Measurements from ENCODE around the gene EXOSC7. TPM values are rescaled to one million over a fixed set of nuclear protein-coding genes. Genes with fewer than 3 reads are reported as not detected.

Gene EXOSC7
- total RNA-seq, 1 experiment from 2014 or later = 88.7 TPM

GRCh38 chr3:44961888-44962287 is 14.2 kb upstream of the EXOSC7 start:
- Histone ChIP-seq H3K4me2 (ENCODE audit: insufficient read depth, insufficient read length, low read length) (no peak overlapping the region), H2AK5ac (ENCODE audit: insufficient read length, low read length) (no peak overlapping the region), H4K20me1 (ENCODE audit: control insufficient read depth, insufficient read depth, insufficient read length) (no peaks in the 10 kb centered on the region), H3K27ac (ENCODE audit: insufficient read length, low read depth, low read length) (no peak overlapping the region), H3K4ac (ENCODE audit: low read depth, low read length) (no peak overlapping the region), H3K9me3 (ENCODE audit: control insufficient read depth, low read depth, low read length) (no peaks in the 10 kb centered on the region), H3K14ac (ENCODE audit: insufficient read depth, low read length) (no peak overlapping the region), H4K91ac (ENCODE audit: insufficient read length, low read depth, low read length) (no peak overlapping the region), H3K18ac (ENCODE audit: insufficient read length, low read depth, low read length) (no peak overlapping the region), H3K4me1 (ENCODE audit: insufficient read depth, low read length) (no peaks in the 10 kb centered on the region; the same call in 1 of the 2 replicates), H3K79me1 (ENCODE audit: insufficient read depth, low read depth, low read length, poor library complexity, severe bottlenecking) (no peaks in the 10 kb centered on the region), H2BK15ac (ENCODE audit: low read depth, low read length) (no peak overlapping the region), H3K56ac (ENCODE audit: insufficient read length, low read depth, low read length) (no peak overlapping the region), H2AFZ (ENCODE audit: low read length) (no peak overlapping the region), H3K23ac (ENCODE audit: insufficient read length, low read depth, low read length) (no peak overlapping the region), H2BK12ac (ENCODE audit: insufficient read length, low read depth, low read length) (no peak overlapping the region), H4K5ac (ENCODE audit: insufficient read length, low read depth, low read length) (no peak overlapping the region), H2BK120ac (ENCODE audit: low read depth, low read length, poor library complexity, severe bottlenecking) (no peak overlapping the region), H3T11ph (ENCODE audit: low read length) (no peak overlapping the region), H2BK20ac (ENCODE audit: low read depth, low read length, poor library complexity, severe bottlenecking) (no peak overlapping the region), H3K27me3 (ENCODE audit: insufficient read depth, low read length) (no peaks in the 10 kb centered on the region), H3K9ac (ENCODE audit: extremely low read depth, insufficient read length, low read length) (no peak overlapping the region), H4K8ac (replicated peaks; ENCODE audit: insufficient read length, low read depth, low read length) (no peak overlapping the region), H2BK5ac (ENCODE audit: insufficient read length, low read length) (no peak overlapping the region), H3K79me2 (ENCODE audit: insufficient read depth, low read length) (peaks cover 4% of the 10 kb centered on the region; the same call in 1 of the 2 replicates), H3K23me2 (ENCODE audit: insufficient read length, low read depth, low read length, poor library complexity, severe bottlenecking) (no peaks in the 10 kb centered on the region)
- WGBS (ENCODE audit: extremely low coverage, insufficient read length, low lambda C conversion rate) = no CpG with 5 or more reads among the region's 3 CpGs
- no peak overlapping the region for H3K27ac Mint-ChIP-seq
- no peaks in the 10 kb centered on the region for H3K9me3 Mint-ChIP-seq
- no peak overlapping the region for H3K4me3 Mint-ChIP-seq
- peaks cover under 1 to 10% (median 6%) of the 10 kb centered on the region in 3 experiments; a peak in 4 of 7 replicates for H3K36me3 Mint-ChIP-seq (ENCODE audit: insufficient read depth in 1 of 3, low read depth in 3 of 3)
- H3K27me3 Mint-ChIP-seq (ENCODE audit: low read depth) = no peaks in the 10 kb centered on the region
- peaks cover 8 to 13% of the 10 kb centered on the region in 2 experiments for H3K4me1 Mint-ChIP-seq
- TF ChIP-seq, protein P1, sequence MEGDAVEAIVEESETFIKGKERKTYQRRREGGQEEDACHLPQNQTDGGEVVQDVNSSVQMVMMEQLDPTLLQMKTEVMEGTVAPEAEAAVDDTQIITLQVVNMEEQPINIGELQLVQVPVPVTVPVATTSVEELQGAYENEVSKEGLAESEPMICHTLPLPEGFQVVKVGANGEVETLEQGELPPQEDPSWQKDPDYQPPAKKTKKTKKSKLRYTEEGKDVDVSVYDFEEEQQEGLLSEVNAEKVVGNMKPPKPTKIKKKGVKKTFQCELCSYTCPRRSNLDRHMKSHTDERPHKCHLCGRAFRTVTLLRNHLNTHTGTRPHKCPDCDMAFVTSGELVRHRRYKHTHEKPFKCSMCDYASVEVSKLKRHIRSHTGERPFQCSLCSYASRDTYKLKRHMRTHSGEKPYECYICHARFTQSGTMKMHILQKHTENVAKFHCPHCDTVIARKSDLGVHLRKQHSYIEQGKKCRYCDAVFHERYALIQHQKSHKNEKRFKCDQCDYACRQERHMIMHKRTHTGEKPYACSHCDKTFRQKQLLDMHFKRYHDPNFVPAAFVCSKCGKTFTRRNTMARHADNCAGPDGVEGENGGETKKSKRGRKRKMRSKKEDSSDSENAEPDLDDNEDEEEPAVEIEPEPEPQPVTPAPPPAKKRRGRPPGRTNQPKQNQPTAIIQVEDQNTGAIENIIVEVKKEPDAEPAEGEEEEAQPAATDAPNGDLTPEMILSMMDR (conservative IDR thresholded peaks at IDR 0.05) = no peak
- no peak for DNase-seq
